ENCODE measurements around the gene SPDYE3.
"Not testable (repeated sequence)": the region's sequence is repeated elsewhere in the genome, so short reads cannot be mapped to it uniquely, and the experiment has no call there.

Gene SPDYE3

GRCh38 chr7:100341286-100341685 lies 33.8 kb downstream of the SPDYE3 start:
- Histone ChIP-seq H3K4me1 (ENCODE audit: control insufficient read depth, low read length) (peaks cover 65% of the 10 kb centered on the region), H3K79me2 (ENCODE audit: control insufficient read depth, low read length) (peaks cover 63% of the 10 kb centered on the region), H3K4me2 (ENCODE audit: low read length) (peak overlapping the region; percentile 49), H3K36me3 (ENCODE audit: control insufficient read depth, low read length) (peaks cover 68% of the 10 kb centered on the region), H3K4me3 (ENCODE audit: low read length) (peak overlapping the region; percentile 53), H3F3A (ENCODE audit: control insufficient read depth, insufficient read depth) (peaks cover 22% of the 10 kb centered on the region), H3K27ac (ENCODE audit: low read depth, low read length) (peak overlapping the region; percentile 69), H4K20me1 (ENCODE audit: control insufficient read depth, insufficient read depth, low read depth, low read length) (peaks cover 11% of the 10 kb centered on the region; the same call in 1 of the 2 replicates)
- not testable (repeated sequence) for H3K27me3 ChIP-seq (ENCODE audit: control insufficient read depth, low read length); H3K9me3 ChIP-seq (ENCODE audit: control insufficient read depth, insufficient read depth, low read length); H3K9me2 ChIP-seq (replicated peaks; ENCODE audit: control insufficient read depth, low read length)
- TF ChIP-seq, protein P1, sequence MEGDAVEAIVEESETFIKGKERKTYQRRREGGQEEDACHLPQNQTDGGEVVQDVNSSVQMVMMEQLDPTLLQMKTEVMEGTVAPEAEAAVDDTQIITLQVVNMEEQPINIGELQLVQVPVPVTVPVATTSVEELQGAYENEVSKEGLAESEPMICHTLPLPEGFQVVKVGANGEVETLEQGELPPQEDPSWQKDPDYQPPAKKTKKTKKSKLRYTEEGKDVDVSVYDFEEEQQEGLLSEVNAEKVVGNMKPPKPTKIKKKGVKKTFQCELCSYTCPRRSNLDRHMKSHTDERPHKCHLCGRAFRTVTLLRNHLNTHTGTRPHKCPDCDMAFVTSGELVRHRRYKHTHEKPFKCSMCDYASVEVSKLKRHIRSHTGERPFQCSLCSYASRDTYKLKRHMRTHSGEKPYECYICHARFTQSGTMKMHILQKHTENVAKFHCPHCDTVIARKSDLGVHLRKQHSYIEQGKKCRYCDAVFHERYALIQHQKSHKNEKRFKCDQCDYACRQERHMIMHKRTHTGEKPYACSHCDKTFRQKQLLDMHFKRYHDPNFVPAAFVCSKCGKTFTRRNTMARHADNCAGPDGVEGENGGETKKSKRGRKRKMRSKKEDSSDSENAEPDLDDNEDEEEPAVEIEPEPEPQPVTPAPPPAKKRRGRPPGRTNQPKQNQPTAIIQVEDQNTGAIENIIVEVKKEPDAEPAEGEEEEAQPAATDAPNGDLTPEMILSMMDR (IDR thresholded peaks at IDR 0.05; ENCODE audit: low read depth, low read length, poor library complexity, severe bottlenecking), result peak; percentile 29

DNA sequence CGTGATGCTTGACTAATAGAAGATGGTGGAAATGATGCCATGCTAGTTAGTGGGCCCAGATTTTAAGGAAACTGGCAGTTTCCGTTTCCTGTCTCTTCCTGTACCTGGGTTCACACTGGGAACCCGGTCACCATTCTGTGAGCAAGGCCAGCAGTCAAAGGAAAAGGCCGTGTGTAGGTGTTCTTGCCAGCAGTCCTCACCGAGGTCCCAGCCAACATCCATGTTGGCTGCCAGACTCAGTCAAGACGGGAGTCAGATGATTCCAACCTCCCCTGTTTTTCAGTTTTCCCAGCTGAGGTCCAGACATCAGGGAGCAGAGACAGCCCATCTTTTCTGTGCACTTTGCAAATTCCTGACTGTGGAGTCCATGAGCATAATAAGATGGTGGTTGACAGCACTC lies 35.3 kb downstream of the SPDYE3 start:
- Histone ChIP-seq H3K79me2 (ENCODE audit: control insufficient read depth, low read length) (peaks cover 65% of the 10 kb centered on the region), H4K20me1 (ENCODE audit: control insufficient read depth, insufficient read depth, low read depth, low read length) (peaks cover 7% of the 10 kb centered on the region; the same call in 1 of the 2 replicates)

DNA sequence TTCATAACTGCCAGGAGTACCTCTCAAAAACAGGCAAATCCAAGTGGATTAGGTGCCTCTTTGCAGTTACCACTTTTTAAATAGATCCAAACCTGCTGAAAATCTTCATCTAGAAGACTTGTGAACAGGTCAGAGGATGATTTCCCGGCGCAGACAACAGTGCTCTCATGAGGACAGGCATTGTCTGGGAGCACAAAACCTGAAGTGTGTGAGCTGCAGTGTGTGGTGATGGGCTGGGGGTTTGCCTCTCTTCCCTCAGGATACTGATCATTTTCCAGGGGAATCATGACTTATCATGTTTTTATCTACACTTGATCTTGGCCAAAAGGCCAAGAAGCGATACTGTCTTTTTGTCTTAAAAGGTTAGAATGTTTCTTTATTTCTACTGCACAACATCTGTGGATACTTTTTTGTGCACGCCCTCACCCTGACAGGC lies 36.6 kb downstream of the SPDYE3 start:
- H3K36me3 ChIP-seq (ENCODE audit: control insufficient read depth, low read length), result peaks cover 77% of the 10 kb centered on the region

More for the DNA sequence above, 35.3 kb downstream of the SPDYE3 start:
- H3K4me2 ChIP-seq (ENCODE audit: low read length), result peak overlapping the region; percentile 49
- H3K9me2 ChIP-seq (replicated peaks; ENCODE audit: control insufficient read depth, low read length), result no peaks in the 10 kb centered on the region
- H3F3A ChIP-seq (ENCODE audit: control insufficient read depth, insufficient read depth), result peaks cover 22% of the 10 kb centered on the region
- H3K36me3 ChIP-seq (ENCODE audit: control insufficient read depth, low read length), result peaks cover 77% of the 10 kb centered on the region
- H3K27me3 ChIP-seq (ENCODE audit: control insufficient read depth, low read length), result no peaks in the 10 kb centered on the region
- no peaks in the 10 kb centered on the region for H3K9me3 ChIP-seq (ENCODE audit: control insufficient read depth, insufficient read depth, low read length)
- TF ChIP-seq, protein P1 (IDR thresholded peaks at IDR 0.05; ENCODE audit: low read depth, low read length, poor library complexity, severe bottlenecking), result no peak
- no peak for TF ChIP-seq EZH2phosphoT487 (IDR thresholded peaks at IDR 0.05; ENCODE audit: borderline replicate concordance, low read length)
- H3K4me1 ChIP-seq (ENCODE audit: control insufficient read depth, low read length), result peaks cover 62% of the 10 kb centered on the region
- peak overlapping the region; percentile 69 for H3K27ac ChIP-seq (ENCODE audit: low read depth, low read length)
- 0 out of 2 replicates have a peak overlapping the region, but pooled peaks have one; percentile 22 for H3K4me3 ChIP-seq (ENCODE audit: low read length)

DNA sequence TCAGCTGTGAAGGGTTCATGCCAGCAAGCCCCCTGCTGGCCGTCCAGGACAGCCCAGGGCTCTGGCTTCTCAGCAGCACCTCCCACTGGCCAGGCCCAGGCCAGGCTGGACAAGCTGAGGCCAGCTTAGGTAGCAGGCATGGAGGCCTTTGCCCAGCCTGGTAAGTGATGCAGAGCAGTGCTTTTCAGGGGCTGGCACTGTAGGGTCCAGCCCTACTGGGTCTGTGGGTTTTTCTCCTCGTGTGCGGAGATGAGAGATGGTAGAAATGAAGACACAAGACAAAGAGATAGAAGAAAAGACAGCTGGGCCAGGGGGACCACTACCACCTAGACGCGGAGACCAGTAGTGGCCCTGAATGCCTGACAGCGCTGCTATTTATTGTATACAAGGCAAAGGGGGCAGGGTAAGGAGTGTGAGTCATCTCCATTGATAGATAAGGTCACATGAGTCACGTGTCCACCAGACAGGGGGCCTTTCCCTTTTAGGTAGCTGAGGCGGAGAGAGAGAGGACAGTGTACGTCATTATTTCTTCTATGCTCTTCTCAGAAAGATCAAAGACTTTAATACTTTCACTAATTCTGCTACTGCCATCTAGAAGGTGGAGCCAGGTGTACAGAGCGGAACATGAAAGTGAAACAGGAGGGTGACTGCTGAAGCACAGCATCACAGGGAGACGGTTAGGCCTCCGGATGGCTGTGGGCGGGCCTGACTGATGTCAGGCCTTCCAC lies 37.2 kb downstream of the SPDYE3 start:
- H3K79me2 ChIP-seq (ENCODE audit: control insufficient read depth, low read length), result peaks cover 53% of the 10 kb centered on the region

More for the DNA sequence above, 36.6 kb downstream of the SPDYE3 start:
- H3K27ac ChIP-seq (ENCODE audit: low read depth, low read length), result peak overlapping the region; percentile 98
- peak overlapping the region; percentile 77 for H3K4me3 ChIP-seq (ENCODE audit: low read length)
- H4K20me1 ChIP-seq (ENCODE audit: control insufficient read depth, insufficient read depth, low read depth, low read length); H3K9me3 ChIP-seq (ENCODE audit: control insufficient read depth, insufficient read depth, low read length); H3K9me2 ChIP-seq (replicated peaks; ENCODE audit: control insufficient read depth, low read length); H3K27me3 ChIP-seq (ENCODE audit: control insufficient read depth, low read length): not testable (repeated sequence)
- peak overlapping the region; percentile 99 for H3K4me2 ChIP-seq (ENCODE audit: low read length)
- peaks cover 57% of the 10 kb centered on the region for H3K79me2 ChIP-seq (ENCODE audit: control insufficient read depth, low read length)
- H3K4me1 ChIP-seq (ENCODE audit: control insufficient read depth, low read length), result peaks cover 57% of the 10 kb centered on the region
- H3F3A ChIP-seq (ENCODE audit: control insufficient read depth, insufficient read depth), result peaks cover 22% of the 10 kb centered on the region

DNA sequence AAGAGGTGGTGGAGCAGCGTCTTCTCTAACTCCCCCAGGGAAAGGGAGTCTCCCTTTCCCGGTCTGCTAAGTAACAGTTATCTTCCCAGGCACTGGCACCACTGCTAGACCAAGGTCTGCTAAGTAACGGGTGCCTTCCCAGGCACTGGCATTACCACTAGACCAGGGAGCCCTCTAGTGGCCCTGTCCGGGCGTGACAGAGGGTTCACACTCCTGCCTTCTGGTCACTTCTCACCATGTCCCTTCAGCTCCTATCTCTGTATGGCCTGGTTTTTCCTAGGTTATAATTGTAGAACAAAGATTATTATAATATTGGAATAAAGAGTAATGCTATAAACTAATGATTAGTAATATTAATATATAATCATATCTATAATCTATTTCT lies 37.8 kb downstream of the SPDYE3 start:
- Histone ChIP-seq H3K27ac (ENCODE audit: low read depth, low read length) (peak overlapping the region; percentile 98), H3K4me2 (ENCODE audit: low read length) (peak overlapping the region; percentile 48), H3K4me1 (ENCODE audit: control insufficient read depth, low read length) (peaks cover 54% of the 10 kb centered on the region), H3K79me2 (ENCODE audit: control insufficient read depth, low read length) (peaks cover 52% of the 10 kb centered on the region), H3K36me3 (ENCODE audit: control insufficient read depth, low read length) (peaks cover 80% of the 10 kb centered on the region), H3F3A (ENCODE audit: control insufficient read depth, insufficient read depth) (peaks cover 22% of the 10 kb centered on the region), H3K4me3 (ENCODE audit: low read length) (peak overlapping the region; percentile 23; the same call in 1 of the 2 replicates)
- H3K27me3 ChIP-seq (ENCODE audit: control insufficient read depth, low read length); H3K9me3 ChIP-seq (ENCODE audit: control insufficient read depth, insufficient read depth, low read length); H4K20me1 ChIP-seq (ENCODE audit: control insufficient read depth, insufficient read depth, low read depth, low read length); H3K9me2 ChIP-seq (replicated peaks; ENCODE audit: control insufficient read depth, low read length): not testable (repeated sequence)

More for the DNA sequence above, 37.2 kb downstream of the SPDYE3 start:
- H4K20me1 ChIP-seq (ENCODE audit: control insufficient read depth, insufficient read depth, low read depth, low read length); H3K9me2 ChIP-seq (replicated peaks; ENCODE audit: control insufficient read depth, low read length); H3K27me3 ChIP-seq (ENCODE audit: control insufficient read depth, low read length); H3K9me3 ChIP-seq (ENCODE audit: control insufficient read depth, insufficient read depth, low read length): not testable (repeated sequence)
- Histone ChIP-seq H3K4me1 (ENCODE audit: control insufficient read depth, low read length) (peaks cover 55% of the 10 kb centered on the region), H3F3A (ENCODE audit: control insufficient read depth, insufficient read depth) (peaks cover 22% of the 10 kb centered on the region), H3K4me2 (ENCODE audit: low read length) (peak overlapping the region; percentile 99), H3K4me3 (ENCODE audit: low read length) (peak overlapping the region; percentile 77), H3K36me3 (ENCODE audit: control insufficient read depth, low read length) (peaks cover 77% of the 10 kb centered on the region), H3K27ac (ENCODE audit: low read depth, low read length) (peak overlapping the region; percentile 98)
- TF ChIP-seq, protein P1 (IDR thresholded peaks at IDR 0.05; ENCODE audit: low read depth, low read length, poor library complexity, severe bottlenecking), result peak; percentile 91

All from DOHH2 (cell line).